GM10266 (cell line): ENCODE results near the gene MAB21L4.

Experiments used
- DNase-seq: peaks from one replicate; pipeline ENCODE4 v3.0.0; 2012; ENCODE audit errors: extremely low spot score
- CTCF ChIP-seq: IDR thresholded peaks from 2 replicates; pipeline ENCODE4 v1.5.1; 2012; ENCODE audit warnings: mild to moderate bottlenecking, low read depth; ENCODE audit not compliant: control insufficient read depth, insufficient read depth; ENCODE audit errors: missing control alignments

MAB21L4 gene

GRCh38 chr2:240922245-240922981 lies 26.5 kb upstream of the MAB21L4 start:
- DNase-seq: no peak
- TF ChIP-seq CTCF: no peak

- DNase-seq: no peak
- no peak for TF ChIP-seq CTCF
These were observed 26.0 kb upstream of the MAB21L4 start for GRCh38 chr2:240921995-240922244.

DNA sequence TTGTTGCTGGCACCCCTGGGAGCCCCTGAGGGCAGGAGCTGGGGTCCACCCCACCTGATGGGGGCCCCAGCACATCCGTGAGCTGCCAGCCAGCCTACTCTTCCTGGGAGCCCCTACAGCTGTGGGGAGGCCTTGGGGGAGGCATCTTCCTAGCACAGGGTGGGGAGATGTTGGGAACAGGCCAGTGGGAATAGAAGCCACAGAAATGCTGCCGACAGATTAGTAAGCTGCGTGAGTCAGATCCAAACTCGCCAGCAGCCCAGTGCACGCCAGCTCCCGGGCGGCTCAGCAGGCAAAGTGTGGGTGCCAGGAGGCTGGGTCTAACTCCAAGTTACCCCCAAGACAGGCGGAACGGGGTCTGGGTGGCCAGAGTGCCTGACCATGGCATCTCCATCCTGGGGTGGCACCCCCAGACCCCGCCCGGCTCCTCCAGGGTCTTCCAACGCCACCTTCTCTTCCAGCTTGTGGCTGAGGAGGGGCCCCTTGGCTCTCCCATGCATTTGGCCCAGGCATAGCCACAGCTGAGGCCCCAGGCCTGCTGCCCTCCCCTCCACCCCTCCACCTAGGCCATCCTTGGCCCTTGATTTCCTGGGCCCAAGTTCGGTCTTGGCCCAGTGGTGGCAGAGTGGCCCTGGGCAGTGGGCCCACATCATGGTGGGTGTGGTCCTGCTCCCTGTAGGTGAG lies 25.5 kb upstream of the MAB21L4 start:
- DNase-seq: no peak
- TF ChIP-seq CTCF: no peak

GRCh38 chr2:240920783-240921231 lies 24.9 kb upstream of the MAB21L4 start:
- no peak for DNase-seq
- no peak for TF ChIP-seq CTCF

DNA sequence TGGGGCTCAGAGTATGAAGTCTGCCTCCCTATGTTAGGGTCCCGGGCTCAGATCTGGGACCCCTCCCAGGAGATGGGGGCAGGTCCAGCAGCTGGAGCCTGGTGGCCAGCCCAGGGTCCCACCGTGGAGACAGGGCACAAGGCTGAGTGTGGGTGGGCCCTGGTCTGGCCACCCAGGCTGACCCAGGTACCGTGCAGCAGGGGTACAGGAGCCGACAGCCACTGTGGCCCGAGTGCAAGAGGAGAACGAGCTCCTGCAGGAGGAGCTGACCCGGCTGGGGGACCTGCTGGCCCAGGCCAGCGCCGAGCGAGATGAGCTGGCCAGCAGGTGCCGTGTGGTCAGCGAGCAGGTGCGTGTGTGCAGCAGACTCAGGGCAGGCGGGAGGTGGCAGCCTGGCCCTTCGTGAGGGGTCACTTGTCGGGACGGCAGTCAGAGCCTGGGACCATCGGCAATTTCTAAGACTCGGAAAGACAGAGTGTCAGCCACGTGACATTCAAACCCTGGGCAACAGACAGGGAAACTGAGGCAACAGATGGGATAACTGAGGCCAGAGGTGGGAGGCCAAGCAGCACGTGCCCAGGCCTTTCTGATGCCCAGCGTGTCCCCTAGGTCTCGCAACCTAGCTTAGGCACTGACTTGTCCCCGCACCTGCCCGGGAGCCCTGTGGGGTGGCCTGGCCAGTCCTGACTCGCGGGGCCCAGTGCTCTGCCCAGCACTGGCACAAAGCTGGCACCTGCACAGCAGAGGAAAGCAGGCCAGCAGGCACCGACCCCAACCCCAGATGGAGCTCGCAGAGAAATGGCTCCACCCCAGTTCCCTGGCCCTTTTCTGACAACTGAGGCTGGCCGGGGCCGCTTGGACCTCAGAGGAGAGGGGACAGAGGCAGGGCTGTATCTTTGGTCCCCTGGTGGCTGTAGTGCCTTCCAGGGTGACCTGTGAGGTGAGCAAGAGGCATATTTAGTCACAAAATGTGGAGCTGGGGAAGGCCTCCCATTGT lies 24.1 kb upstream of the MAB21L4 start:
- TF ChIP-seq CTCF: no peak
- no peak for DNase-seq

- DNase-seq: no peak
These were observed 23.3 kb upstream of the MAB21L4 start for GRCh38 chr2:240919161-240919781.

More at GRCh38 chr2:240919161-240919781, 23.3 kb upstream of the MAB21L4 start:
- no peak for TF ChIP-seq CTCF
